AG04449 (cell line): ENCODE results near the gene PREX1.
"Not testable (repeated sequence)": the region's sequence is repeated elsewhere in the genome, so short reads cannot be mapped to it uniquely, and the experiment has no call there.

Experiments used
- CTCF ChIA-PET: fragments of 350-600 bp; formaldehyde crosslinking; extraction: SDS; loops from one replicate; lab custom pipeline; 2021; ENCODE audit warnings: antibody characterized with exemption; lab: Yijun Ruan, JAX
- POLR2A ChIA-PET: fragments of 400-600, 350-600 bp; formaldehyde crosslinking; extraction: SDS; loops from one replicate; lab custom pipeline; 2020; ENCODE audit warnings: antibody characterized with exemption, inconsistent platforms; lab: Yijun Ruan, JAX
- DNase-seq: peaks from one replicate; pipeline ENCODE4 v3.0.0-alpha.2; 2010; ENCODE audit warnings: low read depth, low spot score
- H3K4me3 ChIP-seq: 2 replicates; pipeline ENCODE4 v1.5.1; 2011; ENCODE audit warnings: low read depth, mild to moderate bottlenecking, control low read depth, low read length
- CTCF ChIP-seq: IDR thresholded peaks from one replicate; pipeline ENCODE4 v1.5.1; 2011; ENCODE audit warnings: mild to moderate bottlenecking, moderate library complexity, low read length, control low read depth, inconsistent platforms; ENCODE audit not compliant: insufficient read depth; ENCODE audit errors: missing control alignments

PREX1 gene

GRCh38 chr20:48782053-48782452 is 45.7 kb downstream of the PREX1 start:
- TF ChIP-seq CTCF = no peak
- POLR2A ChIA-PET = no interaction called here
- no peak overlapping the region for H3K4me3 ChIP-seq
- no peak for DNase-seq
- CTCF ChIA-PET = no interaction called here

- no peak for DNase-seq
- H3K4me3 ChIP-seq = no peak overlapping the region
- ChIA-PET CTCF (interaction anchor here (1.1 kb wide), 1 partner anchor 124 kb away, joined by 3 read pairs; no protein-coding TSS in a partner anchor), POLR2A (no interaction called here)
- TF ChIP-seq CTCF = no peak
Observed at GRCh38 chr20:48781634-48782033, 46.2 kb downstream of the PREX1 start.

DNA sequence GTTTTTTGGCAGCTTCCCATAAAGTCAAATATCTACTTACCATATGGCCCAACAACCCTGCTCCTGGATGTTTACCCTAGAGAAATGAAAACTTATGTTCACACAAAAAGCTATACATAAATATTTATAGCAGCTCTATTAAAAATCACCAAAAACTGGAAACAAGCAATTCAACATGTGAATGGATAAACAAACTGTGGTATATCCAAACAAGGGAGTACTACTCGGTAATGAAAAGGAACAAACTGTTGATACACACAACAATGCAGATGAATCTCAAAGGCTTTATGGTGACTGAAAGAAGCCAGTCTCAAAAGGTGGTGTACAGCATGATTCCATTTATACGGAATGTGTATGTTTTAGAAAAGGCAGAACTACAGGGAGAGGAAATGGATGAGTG is 48.4 kb downstream of the PREX1 start:
- CTCF ChIA-PET = interaction anchor here (1.5 kb wide), 1 partner anchor 122 kb away, joined by 5 read pairs; no protein-coding TSS in a partner anchor
- no peak overlapping the region for H3K4me3 ChIP-seq
- DNase-seq = no peak
- POLR2A ChIA-PET = no interaction called here
- no peak for TF ChIP-seq CTCF

DNA sequence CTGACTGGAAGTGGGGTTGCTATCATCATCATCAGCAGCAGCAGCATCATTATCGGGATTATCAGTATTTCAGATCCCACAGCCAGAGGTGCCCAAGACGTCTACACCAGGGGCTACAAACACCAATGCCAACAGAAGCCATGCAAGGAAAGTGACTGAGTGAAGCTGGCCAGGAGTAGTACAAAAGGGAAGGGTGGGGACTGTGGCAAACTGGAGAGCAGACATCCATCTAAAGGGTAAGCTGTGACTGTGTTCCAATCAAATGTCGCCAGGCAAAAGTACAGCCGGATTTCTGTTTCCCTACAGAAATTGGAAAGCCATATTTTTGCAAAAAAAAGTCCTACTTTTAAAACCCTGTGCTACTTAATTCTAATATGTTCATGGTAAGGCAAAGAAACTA is 50.0 kb downstream of the PREX1 start:
- ChIA-PET CTCF (no interaction called here), POLR2A (no interaction called here)
- H3K4me3 ChIP-seq = no peak overlapping the region
- no peak for TF ChIP-seq CTCF
- no peak for DNase-seq

DNA sequence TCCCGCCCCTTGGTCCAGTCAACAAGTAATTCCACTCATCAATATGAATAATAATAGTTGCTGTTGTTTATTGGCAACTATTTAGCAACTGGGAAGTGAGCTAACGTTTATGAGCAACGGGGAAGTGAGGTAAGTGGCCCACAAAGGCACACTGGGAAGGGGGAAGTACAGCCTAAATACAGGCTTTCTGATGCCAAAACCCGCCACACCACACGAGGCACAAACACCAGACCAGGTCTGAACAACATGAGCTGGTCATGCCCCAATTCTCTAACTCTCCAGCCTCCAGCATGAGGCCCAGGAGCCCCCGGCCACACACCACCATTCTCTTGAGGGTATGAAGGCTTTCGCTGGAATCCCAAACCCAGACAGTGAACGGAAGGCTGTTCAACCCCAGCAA is 50.8 kb downstream of the PREX1 start:
- TF ChIP-seq CTCF = no peak

DNA sequence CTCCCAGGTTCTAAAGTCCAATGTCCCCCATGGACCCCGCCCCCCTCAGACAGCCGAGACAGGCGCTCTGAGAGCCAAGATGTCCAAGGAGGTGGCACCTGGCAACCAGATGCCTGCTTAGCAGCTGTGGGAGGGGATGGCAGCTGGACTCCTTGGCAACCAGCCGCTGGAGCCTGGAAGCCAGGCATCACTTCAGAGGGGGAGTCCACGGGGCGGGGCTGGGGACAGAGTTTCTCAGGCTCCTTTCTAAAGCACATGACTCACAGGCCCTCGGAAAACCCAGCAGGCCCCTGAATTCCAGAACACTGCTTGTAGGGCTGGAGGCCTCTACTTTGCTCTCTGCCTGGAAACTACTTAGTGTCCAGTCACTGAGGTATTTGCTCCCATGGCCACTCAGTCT is 51.5 kb downstream of the PREX1 start:
- H3K4me3 ChIP-seq = no peak overlapping the region
- POLR2A ChIA-PET = no interaction called here
- peak; percentile 63 for DNase-seq
- CTCF ChIA-PET = no interaction called here
- TF ChIP-seq CTCF = no peak

More for the DNA sequence above, 50.8 kb downstream of the PREX1 start:
- ChIA-PET CTCF (no interaction called here), POLR2A (no interaction called here)
- no peak for DNase-seq
- H3K4me3 ChIP-seq = no peak overlapping the region

GRCh38 chr20:48775545-48775944 is 52.3 kb downstream of the PREX1 start:
- POLR2A ChIA-PET, DNase-seq, H3K4me3 ChIP-seq: not testable (repeated sequence)
- CTCF ChIA-PET = interaction anchor here (1.4 to 1.8 kb wide), 2 partner anchors 118 to 129 kb away, joined by 3 to 4 read pairs; no protein-coding TSS in a partner anchor
